Psoas muscle (tissue), 8 donors: Measurements from ENCODE around the gene BHLHE41. TPM values are rescaled to one million over a fixed set of nuclear protein-coding genes. Genes with fewer than 3 reads are reported as not detected.

ENCODE experiments used
- ATAC-seq, 4 donors: fragments of 200-7000 bp; cut with Tn5 transposase; one replicate each; pipeline ENCODE4 v1.9.1; 2020; ENCODE audit warnings: moderate library complexity in 3 of 4, mild to moderate bottlenecking in 2 of 4
- DNase-seq, 2 donors: peaks; one replicate each; pipeline ENCODE4 v3.0.0-alpha.2; 2020
- H3K27ac ChIP-seq: fragments of 200-600 bp; one replicate; pipeline ENCODE4 v1.8.0; 2022
- H3K27me3 ChIP-seq, 3 donors: fragments of 200-600 bp in 1 of 3; one replicate each; pipeline versions ENCODE4 v1.6.1 to v1.8.0; 2013 to 2022; ENCODE audit warnings: low read length in 2 of 3, mild to moderate bottlenecking in 2 of 3, moderate library complexity in 1 of 3; ENCODE audit not compliant: insufficient read depth in 3 of 3
- H3K36me3 ChIP-seq, 2 donors: fragments of 200-600 bp in 1 of 2; one replicate each; pipeline versions ENCODE4 v1.6.1 to v1.8.0; 2013 to 2022; ENCODE audit warnings: low read depth in 1 of 2, mild to moderate bottlenecking in 1 of 2, moderate library complexity in 1 of 2; ENCODE audit not compliant: insufficient read depth in 1 of 2
- H3K4me1 ChIP-seq: fragments of 200-600 bp; one replicate; pipeline ENCODE4 v1.8.0; 2022
- H3K4me3 ChIP-seq: fragments of 200-600 bp; one replicate; pipeline ENCODE4 v1.8.0; 2022; ENCODE audit warnings: mild to moderate bottlenecking
- H3K9me3 ChIP-seq: fragments of 200-600 bp; one replicate; pipeline ENCODE4 v1.8.0; 2022
- CTCF ChIP-seq: fragments of 200-600 bp; IDR thresholded peaks from one replicate; pipeline ENCODE4 v1.8.0; 2022; ENCODE audit warnings: antibody characterized with exemption
- WGBS, 3 donors: extraction: QIAGEN DNeasy Blood & Tissue Kit; methylation state at CpG; one replicate each; pipeline versions ENCODE4 v1.1.6 to v1.1.7; 2013; 5-methylcytosine and 5-hydroxymethylcytosine counted together
- intact Hi-C, 2 donors: fragments of 100-400 bp; cut with DNase I; formaldehyde crosslinking; loops; one replicate each; pipeline versions ENCODE4 v1.11.0 to v1.14.2; 2022
- long read RNA-seq, 2 donors: library from polyadenylated mRNA; unstranded; transcript quantifications; one replicate each; pipeline ENCODE4 v2.0.0, GENCODE V29; 2021
- polyA plus RNA-seq, 3 donors: library from polyadenylated mRNA; stranded (reverse); fragments of 200-250 nt; gene quantifications; one replicate each; pipeline ENCODE4 v1.2.3, GENCODE V29; 2013
- total RNA-seq, 4 donors: library from RNA; stranded (reverse); fragmentation: NEBNext Ultra II Directional in 2 of 4; extraction: Animal tissue kit (Norgen Biotek cat#: 25700) in 2 of 4; gene quantifications; one replicate each; pipeline versions ENCODE4 v1.2.1 to v1.2.4, GENCODE V29; 2021 to 2023
- donor health status: healthy with polysubstance abuse.
- donor health status: DM: no; HTN: no; CAD: no; lungs with moderate emphysema.
- donor health status: Bipolar disorder and iron deficiency.
- donor health status: healthy.
- donor health status: DM: yes; HTN: yes; CAD: no.
- donor health status: DM: no; HTN: no; CAD: no.
- donor health status: DM: no; HTN: no; CAD: no.
- donor health status: DM: yes; HTN: yes; CAD: no.

Gene BHLHE41
- total RNA-seq (10 to 100 TPM; 10.3 to 41.5 (median 34.2) TPM), polyA plus RNA-seq (10 to 100 TPM in 1 of 3 donors, 1 to 10 TPM in 2; 7.4 to 11.1 (median 9.2) TPM)
- long read RNA-seq, donor 1, partial matches to known transcripts = 0 of 3 reads
- long read RNA-seq, donor 1, other reads (novel, unspliced or antisense) = 2 of 3 reads
- long read RNA-seq, donor 2, partial matches to known transcripts = 1 of 22 reads
- long read RNA-seq, donor 2, other reads (novel, unspliced or antisense) = 18 of 22 reads

- H3K27ac ChIP-seq = peak within 1 kb of the TSS; percentile 90
- no peaks in the 10 kb centered on the region for H3K9me3 ChIP-seq
- H3K27me3 ChIP-seq = peaks cover 0 to 4% (median 0%) of the 10 kb centered on the region in 3 donors
- WGBS, 3 donors = 1 to 3% (median 1%) methylated on average over 42 to 53 of the region's 54 CpGs
- H3K4me1 ChIP-seq = peaks cover 15% of the 10 kb centered on the region
- intact Hi-C loops = loop anchor here (5.0 kb wide), 3 partner anchors 73 to 403 kb away; partner anchors contain the start of gene SSPN (in 1 of the 2)
- ATAC-seq (peak; percentile 54 to 73 (median 68)), DNase-seq (peak; percentile 86 to 93)
- no peaks in the 10 kb centered on the region for H3K36me3 ChIP-seq
- H3K4me3 ChIP-seq = peak within 1 kb of the TSS; percentile 77
- TF ChIP-seq CTCF = no peak
Measured at GRCh38 chr12:26124446-26125399, at the start of gene BHLHE41. BHLHE41 (minus strand) TSS chr12:26125037; CDS start chr12:26124779, 258 bp downstream.

- H3K4me3 ChIP-seq = no peak overlapping the region
- no peaks in the 10 kb centered on the region for H3K27me3 ChIP-seq
- ATAC-seq (no peak), DNase-seq (no peak)
- no peak for TF ChIP-seq CTCF
- intact Hi-C loops = no loop called here
- H3K9me3 ChIP-seq = no peaks in the 10 kb centered on the region
- WGBS, 3 donors = 80 to 86% (median 80%) methylated on average over 4 of the region's 4 CpGs
- H3K36me3 ChIP-seq = no peaks in the 10 kb centered on the region
- no peak overlapping the region for H3K27ac ChIP-seq
- H3K4me1 ChIP-seq = no peaks in the 10 kb centered on the region
Measured at GRCh38 chr12:26172946-26173552, 48.2 kb upstream of the BHLHE41 start.

GRCh38 chr12:26172539-26172938 lies 47.7 kb upstream of the BHLHE41 start:
- Histone ChIP-seq H3K27ac (no peak overlapping the region), H3K9me3 (no peaks in the 10 kb centered on the region), H3K4me3 (no peak overlapping the region), H3K36me3 (no peaks in the 10 kb centered on the region), H3K4me1 (no peaks in the 10 kb centered on the region), H3K27me3 (no peaks in the 10 kb centered on the region)
- ATAC-seq = no peak
- TF ChIP-seq CTCF = no peak
- WGBS, 3 donors = 77 to 88% (median 81%) methylated on average over 7 of the region's 7 CpGs
- intact Hi-C loops = no loop called here
- DNase-seq = no peak

GRCh38 chr12:26172013-26172412 lies 47.2 kb upstream of the BHLHE41 start:
- WGBS, 3 donors = 92 to 96% (median 93%) methylated on average over 4 of the region's 4 CpGs
- Histone ChIP-seq H3K27me3 (no peaks in the 10 kb centered on the region), H3K9me3 (no peaks in the 10 kb centered on the region), H3K4me3 (no peak overlapping the region), H3K36me3 (no peaks in the 10 kb centered on the region), H3K27ac (no peak overlapping the region), H3K4me1 (no peaks in the 10 kb centered on the region)
- TF ChIP-seq CTCF = no peak
- DNase-seq (no peak), ATAC-seq (no peak)
- intact Hi-C loops = no loop called here
